ENCODE measurements around the gene UGT1A3. TPM values are rescaled to one million over a fixed set of nuclear protein-coding genes. Genes with fewer than 3 reads are reported as not detected.

The UGT1A3 gene
- total RNA-seq, 1 donor from 2014 or later = not detected

GRCh38 chr2:233707940-233708644, 20.8 kb upstream of the UGT1A3 start:
- Mint-ChIP-seq H3K9me3 (ENCODE audit: low read depth) (peaks cover 9% of the 10 kb centered on the region), H3K4me3 (ENCODE audit: unreplicated experiment) (no peak overlapping the region), H3K36me3 (ENCODE audit: low read depth) (peaks cover 5% of the 10 kb centered on the region), H3K27me3 (ENCODE audit: low read depth) (no peaks in the 10 kb centered on the region), H3K27ac (ENCODE audit: unreplicated experiment) (peak overlapping the region; percentile 59), H3K4me1 (ENCODE audit: low read depth) (peaks cover 61% of the 10 kb centered on the region)
- TF ChIP-seq CTCF (IDR thresholded peaks at IDR 0.05) = no peak
- no peak for DNase-seq (ENCODE audit: low spot score)

- Mint-ChIP-seq H3K4me3 (ENCODE audit: unreplicated experiment) (no peak overlapping the region), H3K27ac (ENCODE audit: unreplicated experiment) (no peak overlapping the region), H3K9me3 (ENCODE audit: low read depth) (peaks cover 4% of the 10 kb centered on the region), H3K4me1 (ENCODE audit: low read depth) (peaks cover 58% of the 10 kb centered on the region), H3K27me3 (ENCODE audit: low read depth) (no peaks in the 10 kb centered on the region), H3K36me3 (ENCODE audit: low read depth) (peaks cover 2% of the 10 kb centered on the region)
- no peak for DNase-seq (ENCODE audit: low spot score)
- TF ChIP-seq CTCF (IDR thresholded peaks at IDR 0.05) = no peak
Observed at GRCh38 chr2:233708942-233709341, 19.9 kb upstream of the UGT1A3 start.

- TF ChIP-seq CTCF (IDR thresholded peaks at IDR 0.05) = peak; percentile 93
- H3K27me3 Mint-ChIP-seq (ENCODE audit: low read depth) = no peaks in the 10 kb centered on the region
- no peaks in the 10 kb centered on the region for H3K9me3 Mint-ChIP-seq (ENCODE audit: low read depth)
- H3K4me3 Mint-ChIP-seq (ENCODE audit: unreplicated experiment) = no peak overlapping the region
- no peak for DNase-seq (ENCODE audit: low spot score)
- no peak overlapping the region for H3K27ac Mint-ChIP-seq (ENCODE audit: unreplicated experiment)
- peaks cover 43% of the 10 kb centered on the region for H3K4me1 Mint-ChIP-seq (ENCODE audit: low read depth)
- H3K36me3 Mint-ChIP-seq (ENCODE audit: low read depth) = no peaks in the 10 kb centered on the region
Observed at GRCh38 chr2:233711312-233712008, 17.4 kb upstream of the UGT1A3 start.

GRCh38 chr2:233712611-233713261, 16.1 kb upstream of the UGT1A3 start, which contains the start of gene UGT1A5:
Gene UGT1A5 (plus strand): TSS chr2:233712907. CDS start chr2:233712992, 85 bp downstream.
- Mint-ChIP-seq H3K36me3 (ENCODE audit: low read depth) (no peaks in the 10 kb centered on the region), H3K4me3 (ENCODE audit: unreplicated experiment) (no peak within 1 kb of the TSS), H3K27me3 (ENCODE audit: low read depth) (no peaks in the 10 kb centered on the region), H3K4me1 (ENCODE audit: low read depth) (peaks cover 31% of the 10 kb centered on the region), H3K27ac (ENCODE audit: unreplicated experiment) (no peak within 1 kb of the TSS), H3K9me3 (ENCODE audit: low read depth) (no peaks in the 10 kb centered on the region)
- TF ChIP-seq CTCF (IDR thresholded peaks at IDR 0.05) = no peak
- no peak for DNase-seq (ENCODE audit: low spot score)

GRCh38 chr2:233713262-233713615, 15.6 kb upstream of the UGT1A3 start:
- Mint-ChIP-seq H3K4me3 (ENCODE audit: unreplicated experiment) (no peak overlapping the region), H3K4me1 (ENCODE audit: low read depth) (peaks cover 26% of the 10 kb centered on the region), H3K27me3 (ENCODE audit: low read depth) (peaks cover 2% of the 10 kb centered on the region), H3K27ac (ENCODE audit: unreplicated experiment) (no peak overlapping the region), H3K9me3 (ENCODE audit: low read depth) (no peaks in the 10 kb centered on the region), H3K36me3 (ENCODE audit: low read depth) (peaks cover under 1% of the 10 kb centered on the region)
- no peak for TF ChIP-seq CTCF (IDR thresholded peaks at IDR 0.05)
- no peak for DNase-seq (ENCODE audit: low spot score)

Measured in chondrocyte (in vitro differentiated cells).